Kidney epithelial cell (primary cell): ENCODE data around the gene LSS. TPM values are rescaled to one million over a fixed set of nuclear protein-coding genes. Genes with fewer than 3 reads are reported as not detected.

Experiments used
- DNase-seq: peaks from one replicate; pipeline ENCODE4 v3.0.0-alpha.2; 2010; ENCODE audit warnings: low read depth
- H3K27me3 ChIP-seq: 2 replicates; pipeline ENCODE4 v1.6.0; 2011; ENCODE audit warnings: low read length; ENCODE audit not compliant: control insufficient read depth, insufficient read depth
- H3K36me3 ChIP-seq: 2 replicates; pipeline ENCODE4 v1.5.1; 2011; ENCODE audit warnings: low read length; ENCODE audit not compliant: control insufficient read depth, insufficient read depth
- H3K4me3 ChIP-seq: 2 replicates; pipeline ENCODE4 v1.5.1; 2011; ENCODE audit warnings: low read depth, mild to moderate bottlenecking, control low read depth, low read length
- CTCF ChIP-seq: IDR thresholded peaks from 2 replicates; pipeline ENCODE4 v1.5.1; 2011; ENCODE audit warnings: mild to moderate bottlenecking, moderate library complexity, low read length, control low read depth, inconsistent platforms; ENCODE audit not compliant: insufficient read depth, poor library complexity, severe bottlenecking
- total RNA-seq: library from RNA; depleted of rRNA; stranded (reverse); fragments of >200 nt; gene quantifications from 2 replicates; pipeline ENCODE4 v1.2.3, GENCODE V29; 2015

LSS gene
- total RNA-seq, 1 donor from 2014 or later: 74.5 TPM

GRCh38 chr21:46216132-46216747, 12.3 kb downstream of the LSS start:
- no peak for TF ChIP-seq CTCF

GRCh38 chr21:46215436-46216131, 13.0 kb downstream of the LSS start:
- TF ChIP-seq CTCF: no peak
- no peaks in the 10 kb centered on the region for H3K27me3 ChIP-seq
- H3K4me3 ChIP-seq: no peak overlapping the region
- no peak for DNase-seq
- peaks cover 1% of the 10 kb centered on the region for H3K36me3 ChIP-seq

More at GRCh38 chr21:46216132-46216747, 12.3 kb downstream of the LSS start:
- Histone ChIP-seq H3K4me3 (no peak overlapping the region), H3K36me3 (peaks cover 1% of the 10 kb centered on the region), H3K27me3 (no peaks in the 10 kb centered on the region)
- DNase-seq: no peak

- no peak for DNase-seq
- TF ChIP-seq CTCF: no peak
- H3K4me3 ChIP-seq: no peak overlapping the region
- peaks cover 1% of the 10 kb centered on the region for H3K36me3 ChIP-seq
- H3K27me3 ChIP-seq: no peaks in the 10 kb centered on the region
Measured at GRCh38 chr21:46214478-46215340, 13.9 kb downstream of the LSS start.

GRCh38 chr21:46213620-46214286, 14.8 kb downstream of the LSS start:
- H3K36me3 ChIP-seq: peaks cover 1% of the 10 kb centered on the region

More at GRCh38 chr21:46213620-46214286, 14.8 kb downstream of the LSS start:
- H3K4me3 ChIP-seq: no peak overlapping the region
- DNase-seq: no peak
- H3K27me3 ChIP-seq: no peaks in the 10 kb centered on the region
- TF ChIP-seq CTCF: no peak
